GM08714 (cell line): ENCODE results near the gene CHKA.

ENCODE experiments used
- H3K4me3 ChIP-seq: fragments of 200-500 bp; sonication (Bioruptor generic); 2 replicates; pipeline ENCODE4 v1.5.1; 2014; ENCODE audit warnings: mild to moderate bottlenecking, low read length, inconsistent platforms
- ZNF274 ChIP-seq: IDR thresholded peaks from 2 replicates; pipeline ENCODE4 v1.6.1; 2012; ENCODE audit warnings: mild to moderate bottlenecking, low read depth, low read length

Gene CHKA

DNA sequence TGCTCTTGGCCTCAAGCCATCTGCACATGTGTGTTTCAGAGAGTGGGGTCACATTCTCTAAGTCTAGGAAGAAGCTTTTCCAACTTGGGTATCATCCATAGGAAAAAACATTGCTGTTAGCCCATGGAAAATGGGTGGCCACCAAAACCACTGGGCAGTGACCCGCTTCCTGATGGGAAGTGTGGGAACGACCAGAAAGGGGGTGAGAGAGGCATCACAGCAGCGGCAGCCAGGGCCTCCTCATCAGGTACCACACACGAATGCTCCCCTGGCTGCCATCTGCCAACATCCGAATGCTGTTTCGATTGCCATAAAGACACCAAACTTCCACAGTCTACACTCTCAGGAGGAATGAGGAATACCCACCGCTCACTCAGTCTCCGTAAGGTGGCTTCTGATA is 40.3 kb downstream of the CHKA start:
- TF ChIP-seq ZNF274 = no peak
- no peak overlapping the region for H3K4me3 ChIP-seq

- H3K4me3 ChIP-seq = no peak overlapping the region
- no peak for TF ChIP-seq ZNF274
Measured at GRCh38 chr11:68077617-68078582, 43.3 kb downstream of the CHKA start.

- H3K4me3 ChIP-seq = no peak overlapping the region
- TF ChIP-seq ZNF274 = no peak
Measured at GRCh38 chr11:68076371-68077042, 44.7 kb downstream of the CHKA start.

DNA sequence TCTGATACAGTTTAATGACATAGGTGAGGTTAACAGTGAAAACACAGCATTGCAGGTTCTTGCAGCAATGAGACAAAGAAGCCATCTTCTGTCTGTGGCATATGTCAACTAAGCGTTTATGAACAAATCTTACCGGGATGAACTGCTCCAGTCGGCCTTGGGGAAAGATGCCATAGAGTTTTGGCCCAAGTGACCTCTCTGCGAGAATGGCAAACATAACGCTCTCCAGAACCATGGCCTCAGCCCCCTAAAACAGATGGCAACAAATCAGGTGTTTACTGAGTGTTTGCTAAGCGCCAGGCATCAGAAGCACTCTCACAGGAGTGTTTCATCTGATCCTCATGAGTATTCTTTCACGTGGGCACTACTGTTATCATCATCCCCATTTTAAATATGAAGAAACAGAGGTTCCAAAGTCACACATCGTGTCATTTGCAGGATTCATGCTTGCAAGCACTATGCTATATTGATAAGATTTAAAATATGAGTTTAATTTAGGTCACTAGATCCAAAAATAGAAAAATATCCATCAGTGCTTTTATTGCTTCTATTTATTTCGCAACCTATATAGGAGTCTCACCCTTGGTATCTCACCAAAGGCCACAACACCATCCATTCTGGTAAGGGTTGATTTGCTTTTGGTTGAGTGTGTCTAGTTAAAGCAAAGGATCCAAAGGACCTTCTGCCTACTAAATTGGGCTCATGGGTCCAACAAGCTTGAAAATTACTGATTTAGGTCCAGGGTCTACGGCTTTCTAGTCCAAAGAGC is 46.4 kb downstream of the CHKA start:
- TF ChIP-seq ZNF274 = no peak
- no peak overlapping the region for H3K4me3 ChIP-seq

- H3K4me3 ChIP-seq = no peak overlapping the region
- TF ChIP-seq ZNF274 = no peak
Measured at GRCh38 chr11:68071281-68072048, 49.7 kb downstream of the CHKA start.

DNA sequence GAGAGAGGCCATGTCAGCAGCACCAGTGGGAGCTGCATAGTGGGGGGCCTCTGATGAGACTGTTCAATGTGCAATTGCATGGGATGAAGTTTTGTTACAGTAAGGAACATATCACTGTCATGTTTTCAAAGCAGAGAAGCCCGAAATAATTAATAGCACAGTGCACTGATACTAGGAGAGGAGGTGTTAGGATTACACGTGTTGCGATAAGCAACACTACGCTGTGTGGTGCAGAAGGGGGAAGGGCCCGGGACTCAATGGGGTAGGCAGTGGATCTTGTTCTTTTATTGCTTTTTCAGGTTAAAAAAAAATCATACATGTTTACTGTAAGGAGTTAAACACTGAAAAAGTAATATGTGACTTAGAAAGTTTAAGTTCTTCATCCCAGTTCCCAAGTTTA is 53.2 kb downstream of the CHKA start:
- no peak for TF ChIP-seq ZNF274
- no peak overlapping the region for H3K4me3 ChIP-seq

DNA sequence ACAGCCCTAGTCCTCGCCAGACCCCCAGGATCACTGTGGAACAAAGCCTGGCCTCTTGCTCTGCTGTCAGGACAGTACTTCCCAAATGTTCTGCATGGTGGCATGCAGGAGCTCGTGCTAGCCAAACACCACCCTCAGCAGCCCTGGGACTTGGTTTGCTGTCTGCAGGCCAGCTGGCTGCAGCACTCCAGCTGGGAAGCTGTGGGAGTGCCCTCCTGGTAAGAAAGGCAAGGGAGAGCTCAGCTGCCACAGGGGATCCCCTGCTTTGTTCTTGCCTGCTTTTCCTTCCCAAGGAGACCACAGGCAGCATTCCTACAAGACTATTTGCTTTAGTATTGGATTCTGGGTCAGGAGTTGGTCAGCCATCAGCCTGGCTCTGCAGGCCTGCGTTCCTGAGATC is 54.4 kb downstream of the CHKA start:
- H3K4me3 ChIP-seq = no peak overlapping the region
- TF ChIP-seq ZNF274 = no peak

- H3K4me3 ChIP-seq = no peak overlapping the region
- no peak for TF ChIP-seq ZNF274
Measured at GRCh38 chr11:68065841-68066240, 55.3 kb downstream of the CHKA start.

DNA sequence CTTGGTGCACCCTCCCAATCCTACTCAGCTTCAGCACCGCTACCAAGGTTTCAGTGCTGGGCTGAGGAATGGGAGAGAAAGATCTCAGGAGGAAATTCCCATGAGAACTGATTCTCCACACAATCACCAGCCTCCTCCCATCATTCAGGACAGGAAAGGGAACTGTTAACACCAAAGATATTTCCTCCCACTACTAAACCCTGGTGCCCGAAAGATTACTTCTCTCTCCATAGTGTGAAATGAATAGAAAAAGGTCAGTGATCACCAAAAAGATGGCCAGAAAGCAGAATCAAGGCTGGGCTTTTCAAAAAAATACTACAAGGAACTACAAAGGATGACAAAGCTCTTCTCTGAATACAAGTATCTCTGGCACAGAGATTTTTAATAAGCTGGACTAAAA is 56.3 kb downstream of the CHKA start:
- no peak overlapping the region for H3K4me3 ChIP-seq
- TF ChIP-seq ZNF274 = no peak

DNA sequence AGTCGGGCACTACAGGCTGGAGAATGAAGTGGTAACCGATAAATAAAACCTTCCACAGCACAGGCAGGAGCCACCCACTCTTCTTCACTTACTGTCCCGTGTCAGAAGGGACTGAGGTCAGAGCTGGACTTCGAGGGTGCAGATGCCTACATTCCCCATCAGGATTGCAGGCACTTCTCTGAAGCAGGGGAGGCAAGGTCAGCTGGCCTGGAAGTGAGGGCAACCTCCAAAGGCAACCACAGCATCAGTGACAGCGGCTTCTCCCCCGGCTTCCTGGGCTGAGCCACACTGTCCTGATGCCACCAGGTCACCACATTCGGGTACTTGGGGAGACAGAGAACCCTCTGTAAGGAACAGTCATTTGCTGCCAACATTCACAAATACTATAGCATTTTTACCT is 59.7 kb downstream of the CHKA start:
- no peak for TF ChIP-seq ZNF274
- no peak overlapping the region for H3K4me3 ChIP-seq

DNA sequence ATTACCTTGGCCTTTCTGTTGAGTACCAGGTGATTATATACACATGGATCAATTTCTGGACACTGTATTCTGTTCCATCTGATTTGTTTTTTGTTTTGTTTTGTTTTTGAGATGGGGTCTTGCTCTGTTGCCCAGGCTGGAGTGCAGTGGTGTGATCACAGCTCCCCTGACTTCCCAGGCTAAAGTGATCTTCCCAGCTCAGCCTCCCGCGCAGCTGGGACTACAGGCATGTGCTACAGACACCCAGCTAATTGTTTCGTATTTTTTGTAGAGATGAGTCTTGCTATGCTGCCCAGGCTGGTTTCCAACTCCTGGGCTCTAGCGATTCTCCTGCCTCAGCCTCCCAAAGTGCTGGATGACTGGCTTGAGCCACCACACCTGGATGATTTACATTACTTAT is 63.4 kb downstream of the CHKA start:
- no peak for TF ChIP-seq ZNF274
- H3K4me3 ChIP-seq = no peak overlapping the region

DNA sequence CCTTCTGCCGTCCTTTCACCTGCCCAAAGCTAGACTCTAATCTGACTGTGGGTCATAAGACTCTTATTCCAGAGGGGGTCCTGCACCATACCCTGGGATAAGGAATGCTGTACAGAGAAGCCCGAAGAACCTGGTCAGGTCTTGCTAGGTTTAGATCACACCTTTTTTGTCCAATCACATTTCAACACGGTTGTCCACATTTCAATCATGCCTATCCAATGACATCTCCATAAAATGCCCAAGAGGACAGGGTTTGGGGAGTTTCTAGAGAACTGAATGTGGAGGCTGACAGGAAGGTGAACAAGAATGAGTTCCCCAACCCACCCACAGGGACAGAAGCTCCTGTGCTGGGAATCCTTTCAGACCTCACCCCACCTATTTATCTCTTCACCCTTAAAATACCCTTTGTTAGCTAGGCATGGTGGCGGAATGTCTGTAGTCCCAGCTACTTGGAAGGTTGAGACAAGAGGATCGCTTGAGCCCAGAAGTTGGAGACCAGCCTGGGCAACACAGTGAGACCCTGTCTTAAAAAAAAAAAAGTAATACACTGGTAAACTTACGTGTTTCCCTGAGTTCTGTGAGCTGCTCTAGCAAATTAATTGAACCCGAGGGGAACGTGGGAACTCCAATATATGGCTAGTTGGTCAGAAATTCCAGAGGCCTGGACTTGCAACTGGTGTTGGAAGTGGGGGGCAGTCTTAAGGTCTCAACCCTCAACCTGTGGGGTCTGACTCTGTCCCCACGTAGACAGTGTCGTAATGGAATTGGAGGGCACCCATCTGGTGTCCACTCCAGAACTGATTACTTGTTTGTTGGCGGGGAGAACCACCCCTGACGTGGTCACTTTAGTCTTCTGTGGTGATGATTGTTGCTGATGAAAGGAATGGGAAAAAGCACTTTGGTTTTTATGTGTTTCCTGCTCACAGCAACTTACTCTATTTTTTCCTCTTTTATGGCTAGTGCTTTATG is 64.6 kb downstream of the CHKA start:
- no peak for TF ChIP-seq ZNF274
- no peak overlapping the region for H3K4me3 ChIP-seq
